GM18499 (cell line): ENCODE measurements around the gene KRT36.

Experiments
- ATAC-seq: cut with Tn5 transposase; IDR thresholded peaks from one replicate; pipeline ENCODE4 v1.9.1; 2021; ENCODE audit warnings: moderate number of reproducible peaks; ENCODE audit not compliant: insufficient read depth, unreplicated experiment

KRT36 gene

GRCh38 chr17:41489531-41489930 lies at the start of gene KRT36:
KRT36 (minus strand) TSS chr17:41489910; CDS start chr17:41489864, 46 bp downstream.
- no peak for ATAC-seq

DNA sequence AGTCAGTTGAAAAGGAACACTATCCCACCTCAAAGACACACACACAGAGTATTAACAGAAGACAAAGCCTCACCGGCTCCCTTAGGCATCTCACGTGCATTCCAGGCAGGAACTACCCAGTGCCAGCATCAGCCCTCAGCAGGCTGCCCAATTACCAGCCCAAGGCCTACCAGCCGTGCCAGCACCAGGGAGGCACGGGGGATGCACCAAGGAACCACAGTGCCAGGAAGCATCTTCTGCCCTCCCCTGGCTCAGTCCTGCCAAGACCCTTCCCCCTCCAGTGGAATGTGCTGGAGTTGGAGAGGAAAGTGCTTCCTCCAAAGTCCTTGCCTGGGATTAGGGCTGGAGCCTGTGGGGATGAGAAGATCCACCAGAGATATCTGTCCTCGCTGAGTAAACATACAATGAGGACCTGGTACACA lies 49.4 kb upstream of the KRT36 start:
- ATAC-seq: no peak

DNA sequence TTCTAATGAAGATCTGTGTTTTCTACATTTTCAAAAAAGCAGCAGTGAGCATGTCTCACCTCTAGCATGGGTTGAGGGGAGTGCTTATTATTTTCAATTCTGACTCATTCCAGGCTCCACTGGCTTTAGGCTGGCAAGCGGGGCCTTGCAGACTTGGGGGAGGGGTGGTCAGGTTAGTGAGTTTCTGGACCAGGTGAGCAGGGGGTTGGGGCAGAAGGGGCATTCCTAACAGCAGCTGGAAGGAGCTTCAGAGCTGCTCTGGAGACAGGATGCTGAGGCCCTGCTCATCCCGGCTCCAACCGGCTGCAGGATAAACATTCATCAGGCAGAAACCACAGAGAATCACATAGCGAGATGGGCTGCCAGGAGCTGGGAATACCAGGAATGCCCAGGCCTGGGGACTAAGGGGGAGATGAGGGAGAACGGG lies 48.9 kb upstream of the KRT36 start:
- ATAC-seq: no peak

DNA sequence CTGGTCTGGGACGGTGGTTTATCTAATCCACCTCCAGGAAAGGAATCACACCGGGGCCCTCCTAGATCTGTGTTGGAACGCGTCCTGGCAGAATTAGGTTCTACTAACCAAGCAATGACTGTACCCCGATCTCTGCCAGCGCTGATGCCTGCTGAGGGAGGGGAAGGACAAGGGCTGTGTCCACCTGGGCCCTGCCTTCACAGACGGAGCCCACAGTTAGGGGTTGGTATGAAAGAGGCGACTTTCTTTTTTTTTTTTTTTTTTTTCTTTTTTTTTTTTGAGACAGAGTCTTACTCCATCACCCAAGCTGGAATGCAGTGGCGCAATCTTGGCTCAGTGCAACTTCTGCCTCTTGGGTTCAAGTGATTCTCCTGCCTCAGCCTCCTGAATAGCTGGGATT lies 48.3 kb upstream of the KRT36 start:
- ATAC-seq: no peak

DNA sequence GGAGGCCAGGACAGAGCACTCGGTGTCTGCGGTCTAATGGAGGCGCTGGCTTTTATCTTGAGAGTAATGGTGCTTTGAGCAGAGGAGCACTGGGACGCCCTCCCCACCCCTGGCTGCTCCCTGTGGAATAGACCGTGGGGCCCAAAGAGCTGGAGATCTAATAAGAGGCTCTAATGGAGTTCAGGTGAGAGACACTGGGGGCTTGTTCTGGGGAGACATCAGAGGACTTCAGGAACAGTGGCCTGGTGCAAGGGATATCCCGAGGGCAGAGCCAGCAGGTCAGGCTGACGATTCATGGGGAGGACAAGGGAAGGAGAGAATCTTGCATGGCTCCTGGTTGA lies 47.9 kb upstream of the KRT36 start:
- no peak for ATAC-seq

DNA sequence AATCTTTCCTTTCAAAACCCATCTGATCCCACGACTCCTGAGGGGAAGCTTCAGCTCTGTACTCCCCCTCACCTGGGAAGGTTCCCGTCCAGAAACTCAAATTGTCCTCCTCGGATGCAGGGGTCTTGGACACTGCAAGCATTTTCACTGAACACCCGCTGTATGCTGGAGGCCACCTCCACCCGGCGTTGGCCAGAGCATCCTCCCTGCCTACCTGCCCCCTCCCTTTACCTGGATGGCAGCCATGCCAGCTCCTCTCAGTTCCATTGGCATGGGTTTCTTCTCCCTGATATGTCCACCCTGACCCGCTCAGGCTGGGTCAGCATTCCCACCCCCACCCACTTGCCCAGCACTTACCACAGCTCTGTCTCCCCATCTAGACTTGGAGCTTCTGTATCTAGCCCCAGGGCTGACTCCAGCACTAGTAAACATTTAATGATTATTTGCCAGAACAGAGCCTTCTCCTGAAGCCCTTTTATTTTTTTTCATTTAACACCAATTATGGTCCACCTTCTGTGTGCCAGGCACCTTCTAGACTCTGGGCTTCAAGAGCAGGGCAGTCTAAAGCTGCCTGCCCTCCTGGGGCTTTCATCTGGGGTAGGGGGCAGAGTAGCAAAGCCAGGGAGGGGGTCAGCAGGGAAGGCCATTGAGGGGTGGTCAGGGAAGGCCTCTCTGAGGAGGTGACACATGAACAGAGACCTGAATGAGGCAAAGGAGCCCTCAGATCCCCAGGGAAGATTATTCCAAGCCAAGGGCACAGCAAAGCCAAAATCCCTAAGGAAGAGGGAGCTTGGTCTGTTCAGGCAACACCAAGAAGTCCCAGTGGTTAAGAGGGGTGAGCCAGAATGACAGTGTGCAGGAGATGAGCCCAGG lies 47.3 kb upstream of the KRT36 start:
- ATAC-seq: no peak

- ATAC-seq: no peak
Measured at GRCh38 chr17:41535764-41536481, 46.2 kb upstream of the KRT36 start.

- ATAC-seq: no peak
Measured at GRCh38 chr17:41534899-41535546, 45.3 kb upstream of the KRT36 start.

DNA sequence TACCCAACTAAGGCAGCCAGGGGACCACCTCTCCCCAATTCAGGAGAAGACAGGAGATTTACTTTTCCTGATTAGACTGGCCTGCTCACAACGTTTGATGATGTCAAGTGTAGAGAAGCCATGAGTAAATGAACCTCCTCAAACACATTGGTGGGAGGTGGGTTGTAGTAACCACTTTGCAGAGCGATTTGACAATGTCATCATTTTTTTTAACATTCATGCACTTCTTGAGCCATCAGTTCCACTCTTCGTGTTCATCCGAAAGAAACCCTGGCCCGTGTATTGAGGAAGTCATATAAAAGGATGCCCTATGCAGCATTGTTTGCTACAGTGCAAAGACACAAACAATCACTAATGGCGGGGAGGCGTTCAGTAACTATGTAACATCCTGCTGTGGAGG lies 43.9 kb upstream of the KRT36 start:
- no peak for ATAC-seq

DNA sequence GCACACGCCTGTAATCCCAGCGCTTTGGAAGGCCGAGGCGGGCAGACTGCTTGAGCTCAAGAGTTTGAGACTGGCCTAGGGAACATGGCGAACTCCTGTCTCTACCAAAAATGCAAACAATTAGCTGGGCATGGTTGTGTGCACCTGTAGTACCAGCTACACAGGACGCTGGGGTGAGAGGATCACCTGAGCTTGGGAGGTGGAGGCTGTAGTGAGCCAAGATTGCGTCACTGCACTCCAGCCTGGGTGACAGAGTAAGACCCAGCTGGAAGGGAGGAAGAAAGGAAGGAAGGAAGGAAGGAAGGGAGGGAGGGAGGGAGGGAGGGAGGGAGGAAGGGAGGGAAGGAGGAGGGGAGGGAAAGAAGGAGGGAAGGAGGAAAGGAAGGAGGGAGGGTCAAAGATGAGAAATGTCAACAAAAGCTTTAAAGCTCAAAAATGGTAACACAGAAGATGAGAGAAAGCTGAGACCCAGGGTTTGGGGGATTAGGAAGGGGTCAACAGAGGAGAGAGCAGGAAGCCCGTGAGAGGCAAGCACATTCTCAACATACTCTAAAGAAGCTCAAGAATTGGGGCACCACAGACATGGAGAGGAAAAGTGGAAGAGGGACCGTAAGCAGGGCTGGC lies 43.3 kb upstream of the KRT36 start:
- no peak for ATAC-seq

DNA sequence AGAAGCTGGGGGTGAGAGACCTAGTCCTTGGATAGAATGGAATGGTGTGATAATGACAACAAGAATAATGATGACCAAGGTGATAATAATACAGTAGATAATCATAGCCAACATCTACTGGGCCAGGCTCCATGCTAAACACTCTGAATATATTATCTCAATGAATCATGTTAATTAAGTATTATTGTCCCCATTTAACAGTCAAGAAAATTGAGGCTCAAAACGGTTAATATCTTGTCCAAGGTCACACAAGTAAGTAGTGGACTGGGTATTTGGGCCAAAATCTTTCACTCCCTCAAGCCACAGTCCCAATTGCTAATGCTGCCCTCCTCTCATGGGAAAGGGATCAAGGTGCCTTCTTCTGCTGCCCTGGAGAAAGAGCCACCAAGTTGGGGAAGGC lies 42.3 kb upstream of the KRT36 start:
- ATAC-seq: no peak

GRCh38 chr17:41530062-41531048 lies 40.6 kb upstream of the KRT36 start:
- no peak for ATAC-seq

DNA sequence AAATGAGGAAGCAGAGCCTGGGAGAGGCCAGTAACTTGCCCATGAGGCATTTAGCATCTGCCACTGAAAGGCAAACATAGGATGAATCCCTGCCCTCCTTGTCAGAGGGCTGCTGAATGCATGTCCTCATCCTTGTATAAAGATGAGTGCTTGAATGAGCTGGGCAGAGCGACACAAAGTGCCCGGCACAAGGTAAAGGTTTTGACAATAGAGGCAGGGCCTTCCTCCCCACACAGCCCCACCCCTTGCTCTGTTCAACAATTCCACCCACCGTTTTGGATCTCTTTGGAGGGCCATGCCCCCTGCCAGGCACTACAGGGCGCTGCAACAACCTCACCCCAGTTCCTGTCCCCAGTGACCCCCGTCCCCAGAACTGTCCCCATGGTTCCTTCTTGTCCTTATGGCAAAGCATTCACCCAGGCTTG lies 39.8 kb upstream of the KRT36 start:
- ATAC-seq: no peak

DNA sequence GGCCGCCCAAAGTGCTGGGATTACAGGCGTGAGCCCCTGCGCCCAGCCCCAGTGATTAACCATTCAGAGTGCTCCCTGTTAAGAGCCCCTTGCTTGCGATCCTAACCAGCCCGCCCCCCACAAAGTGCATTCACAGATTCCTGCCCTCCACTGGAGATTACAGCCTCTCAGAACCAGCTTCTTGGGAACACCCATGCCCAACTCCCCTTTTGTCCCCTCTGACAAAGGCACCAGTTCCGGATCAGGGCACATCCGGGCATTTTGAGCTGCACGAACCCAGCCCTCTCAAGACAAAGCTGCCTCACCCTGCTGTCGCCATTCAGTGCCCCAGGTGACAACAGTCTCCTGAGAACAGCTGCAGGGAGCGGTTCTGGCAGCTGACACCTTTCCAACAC lies 39.2 kb upstream of the KRT36 start:
- no peak for ATAC-seq

GRCh38 chr17:41527063-41528023 lies 37.6 kb upstream of the KRT36 start:
- ATAC-seq: no peak

DNA sequence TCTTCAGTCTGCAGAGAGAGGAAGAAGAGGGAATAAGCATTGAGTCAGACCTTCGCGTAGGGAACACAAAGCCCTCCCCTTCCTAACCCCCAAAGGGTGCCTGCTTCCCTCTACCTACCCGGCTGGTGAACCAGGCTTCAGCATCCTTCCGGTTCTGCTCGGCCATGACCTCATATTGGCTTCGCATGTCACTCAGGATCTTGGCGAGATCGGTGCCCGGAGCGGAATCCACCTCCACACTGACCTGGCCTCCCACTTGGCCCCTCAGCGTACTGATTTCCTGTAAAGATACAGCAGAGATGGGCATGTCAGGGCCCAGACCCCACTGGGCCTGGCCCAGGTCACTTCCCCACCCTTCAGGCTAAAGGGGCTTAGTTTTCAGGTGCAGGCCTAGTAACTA lies 34.6 kb upstream of the KRT36 start:
- no peak for ATAC-seq

DNA sequence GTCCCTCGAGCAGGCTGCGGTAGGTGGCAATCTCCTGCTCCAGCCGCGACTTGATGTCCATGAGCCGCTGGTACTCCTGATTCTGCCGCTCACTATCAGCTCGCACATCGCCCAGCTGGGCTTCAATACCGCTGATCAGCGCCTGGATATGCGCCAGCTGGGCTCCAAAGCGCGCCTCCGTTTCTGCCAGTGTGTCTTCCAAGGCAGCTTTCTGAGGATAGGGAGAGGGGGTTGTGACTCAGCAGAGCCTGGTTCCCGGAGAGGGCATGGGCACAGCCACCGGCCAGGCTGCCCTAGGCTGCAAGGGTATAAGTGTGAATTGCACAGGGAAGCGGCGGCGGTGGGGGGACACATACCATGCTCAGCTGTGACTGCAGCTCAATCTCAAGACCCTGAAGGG lies 34.1 kb upstream of the KRT36 start:
- no peak for ATAC-seq

GRCh38 chr17:41523225-41523593 lies 33.5 kb upstream of the KRT36 start:
- ATAC-seq: no peak
